Stimulated activated CD4-positive, alpha-beta T cell treated with anti-CD3 and anti-CD28 coated beads, Interleukin-12 subunit alpha, Interleukin-12 subunit beta, amount 100 ng/mL, for 48 hours (primary cell): Measurements from ENCODE around the gene COPB2.
"Not testable (repeated sequence)": the region's sequence is repeated elsewhere in the genome, so short reads cannot be mapped to it uniquely, and the experiment has no call there.

Source experiments
- DNase-seq, 3 donors: peaks; one replicate each; pipeline ENCODE4 v3.0.0-alpha.2; 2020; ENCODE audit warnings: low read depth in 2 of 3, low spot score in 1 of 3

The COPB2 gene

DNA sequence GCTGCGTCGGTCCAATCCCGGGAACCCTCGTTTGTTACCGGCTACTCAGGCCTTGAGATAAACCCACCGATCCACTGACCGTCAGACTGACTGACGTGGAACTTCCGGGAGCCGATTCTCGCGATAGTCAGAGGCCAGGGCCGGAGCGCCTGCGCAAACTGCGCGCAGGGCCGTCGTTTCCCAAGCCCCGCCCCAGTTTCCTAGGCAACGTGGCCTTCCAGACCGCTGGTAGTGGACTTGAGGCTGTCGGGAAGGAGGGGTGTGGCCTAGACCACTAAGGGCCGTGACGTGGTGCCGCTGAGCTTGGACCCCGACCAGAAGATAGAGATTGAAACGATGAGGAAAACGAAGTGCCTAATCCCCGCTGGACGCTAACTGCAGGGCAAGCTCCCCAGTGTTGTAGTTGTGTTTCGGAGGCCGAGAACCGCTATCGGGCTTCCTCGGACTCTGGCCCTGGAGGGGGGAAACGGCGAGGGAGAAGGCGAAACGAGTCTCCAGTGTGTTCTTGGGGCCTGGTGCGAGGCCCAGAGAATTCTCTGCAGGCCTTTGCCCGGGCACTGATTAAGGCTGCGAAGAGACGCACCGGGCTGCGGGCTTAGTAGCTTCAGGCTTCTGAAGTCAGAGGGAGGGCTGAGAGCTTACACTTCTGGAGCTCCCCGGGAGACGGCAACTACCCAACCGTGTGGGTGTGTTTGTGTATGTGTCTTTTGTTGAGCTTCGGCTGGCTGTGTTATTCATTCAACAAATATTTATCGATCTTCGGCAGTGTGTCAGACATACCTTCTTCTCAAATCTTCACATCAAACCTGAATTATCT, at the start of gene COPB2:
TSS of gene COPB2 (minus strand) at position 96 of the 817 bp plus-strand sequence. CDS start 97 bp downstream, outside the sequence.
- DNase-seq, result peak; percentile 92 to 98 (median 97)

DNA sequence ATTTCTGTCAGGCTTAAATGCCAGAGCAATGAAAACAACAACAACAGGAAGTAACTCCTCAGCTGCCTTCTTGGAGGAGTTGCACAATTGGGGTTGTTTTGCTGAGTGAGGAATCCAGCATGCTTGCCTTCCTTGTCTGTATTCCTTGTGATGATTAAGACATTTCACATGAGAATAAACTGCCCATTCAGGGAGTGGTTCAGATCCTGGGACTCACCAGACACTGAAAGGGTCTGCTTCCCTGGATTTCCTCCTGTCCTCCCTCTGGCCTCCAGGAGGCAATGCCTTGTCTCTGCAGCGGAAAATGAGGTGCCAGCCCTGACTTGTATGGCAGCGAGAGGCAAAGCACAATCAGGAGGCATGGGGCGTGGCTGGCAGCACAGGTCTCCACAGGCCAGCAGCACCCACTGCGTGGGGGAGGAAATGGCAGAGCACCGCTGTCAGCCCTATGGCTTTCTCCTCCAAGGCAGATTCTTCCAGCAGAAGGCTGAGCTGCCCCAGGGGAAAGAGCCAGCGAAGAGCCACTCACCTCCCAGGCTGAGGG, 45.4 kb upstream of the COPB2 start:
- no peak for DNase-seq

DNA sequence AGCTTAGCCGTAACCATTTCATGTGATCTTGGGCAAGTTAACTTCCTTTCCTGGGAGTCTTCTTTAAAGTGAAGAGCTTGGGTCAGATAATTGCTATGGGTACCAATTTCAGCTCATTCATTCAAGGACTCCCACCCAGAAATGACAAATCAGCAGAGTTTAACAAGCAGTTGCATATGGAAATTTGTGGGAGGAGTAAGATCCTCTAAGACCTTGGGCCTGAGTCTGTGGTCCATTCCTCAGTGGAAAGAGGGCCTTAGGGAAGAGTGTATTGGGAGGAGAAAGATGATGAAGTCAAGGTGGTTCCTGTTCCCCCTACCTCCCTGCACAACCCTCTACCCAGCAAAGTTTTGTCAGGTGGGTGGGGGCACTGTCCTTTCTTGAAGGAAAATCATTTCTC, 44.8 kb upstream of the COPB2 start:
- DNase-seq, result no peak

- DNase-seq, result no peak
Measured at GRCh38 chr3:139433089-139433488, 43.6 kb upstream of the COPB2 start.

DNA sequence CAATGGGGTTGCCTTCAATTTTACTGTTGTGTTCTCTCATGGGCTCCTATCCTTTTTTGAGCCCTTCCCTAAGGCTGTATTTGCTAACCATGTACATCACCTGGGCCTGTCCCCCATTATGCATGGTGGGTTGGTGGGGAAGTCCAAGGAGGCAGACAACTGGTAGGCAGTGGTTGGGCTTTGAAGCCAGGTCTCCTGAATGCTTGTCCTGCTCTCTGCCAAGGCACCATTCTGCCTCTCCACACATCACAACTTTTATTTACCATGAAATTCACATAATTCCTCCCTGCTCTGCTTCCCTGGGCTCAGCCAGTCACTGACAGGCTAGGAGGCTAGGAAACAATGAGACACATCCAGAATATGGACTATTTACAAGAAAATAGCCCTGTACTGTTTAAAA, 41.0 kb upstream of the COPB2 start:
- DNase-seq, result no peak

GRCh38 chr3:139427283-139428060, 38.0 kb upstream of the COPB2 start:
- peak in 1 of 3 donors; percentile 16 for DNase-seq

DNA sequence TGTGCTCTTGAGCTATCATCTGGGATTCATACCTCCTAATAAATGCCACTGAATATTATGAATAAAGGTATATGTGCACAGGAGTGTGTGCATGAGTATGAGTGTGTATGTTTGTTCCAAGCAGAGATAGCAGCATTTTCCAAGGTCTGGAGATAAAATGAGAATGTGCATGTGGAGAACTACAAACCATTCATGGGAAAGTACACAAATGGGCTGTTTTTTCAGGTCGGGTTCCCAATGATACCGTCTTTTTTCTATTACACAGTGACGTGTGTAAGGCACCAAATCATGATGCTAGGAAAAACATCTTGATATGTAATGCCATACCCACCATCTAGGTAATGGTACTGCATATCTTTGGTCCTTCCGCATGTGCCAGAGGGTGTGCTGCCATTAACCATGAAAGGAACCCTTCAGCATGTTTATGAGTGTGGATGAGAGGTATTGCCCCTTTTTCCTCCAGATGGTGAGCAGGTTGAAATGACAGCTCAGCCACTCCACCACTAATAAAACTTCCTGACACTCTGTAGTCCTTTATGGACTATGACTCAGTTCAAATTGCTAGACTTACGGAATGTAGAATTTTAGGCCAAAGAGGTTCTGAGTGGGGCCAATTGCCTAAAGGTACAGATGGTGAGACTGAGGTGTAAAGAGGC, 36.4 kb upstream of the COPB2 start:
- DNase-seq, result no peak

DNA sequence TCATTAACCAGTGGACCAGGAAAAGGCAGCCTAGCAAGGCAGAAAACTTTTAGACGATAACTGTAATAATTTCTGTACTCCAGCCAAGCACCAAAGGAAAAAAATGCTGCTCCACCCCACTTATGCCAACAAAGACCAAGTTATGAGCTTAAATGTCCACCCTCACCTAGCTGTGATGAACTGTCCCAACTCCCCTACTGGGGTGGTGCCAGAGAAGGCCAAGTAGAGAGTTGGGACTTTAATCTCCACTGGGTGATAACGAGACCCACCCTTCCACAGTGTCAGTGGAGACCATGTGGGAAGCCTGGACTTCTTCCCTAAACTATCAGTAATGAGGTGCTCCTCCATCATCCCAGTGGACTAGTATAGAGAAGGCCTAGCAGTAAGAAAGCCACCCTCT, 33.8 kb upstream of the COPB2 start:
- no peak for DNase-seq

DNA sequence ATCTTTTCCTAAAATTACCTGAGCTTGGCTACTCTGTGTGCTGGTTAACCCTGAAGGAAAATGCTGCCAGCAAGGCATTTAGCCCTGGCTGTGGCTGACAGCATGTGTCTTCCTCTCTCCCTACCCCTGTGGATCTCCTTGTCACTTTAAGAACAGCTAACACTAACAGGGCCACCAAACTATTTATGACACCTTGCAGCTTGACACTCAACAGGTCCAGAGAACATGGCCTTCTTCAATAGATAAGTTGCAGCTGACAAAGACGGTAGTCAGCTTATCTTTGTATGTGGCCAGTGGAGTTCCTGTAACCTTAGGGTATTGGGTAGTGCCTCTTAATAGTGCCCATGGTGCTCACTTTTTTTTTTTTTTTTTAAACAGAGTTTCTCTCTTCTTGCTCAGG, 32.0 kb upstream of the COPB2 start:
- no peak for DNase-seq

GRCh38 chr3:139421040-139421439, 31.6 kb upstream of the COPB2 start:
- DNase-seq, result no peak

DNA sequence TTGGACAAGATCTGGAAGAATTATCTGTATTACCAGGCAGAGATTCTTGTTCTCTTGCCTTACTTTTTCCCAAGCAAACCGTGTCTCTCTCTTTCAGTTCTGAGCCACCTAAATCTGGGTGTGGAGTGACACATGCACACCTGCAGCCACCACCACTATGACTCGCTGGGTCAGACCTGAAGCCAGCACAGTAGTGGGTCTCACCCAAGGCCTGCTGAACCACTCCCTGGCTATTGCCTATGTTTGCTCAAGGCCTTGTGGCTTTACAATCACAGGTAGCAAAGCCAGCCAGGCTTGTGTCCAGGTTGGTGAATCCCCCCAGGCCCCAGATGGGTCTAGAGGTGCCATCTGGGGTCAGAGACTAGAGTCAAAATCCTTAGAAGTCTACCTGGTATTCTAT, 28.7 kb upstream of the COPB2 start:
- DNase-seq, result no peak

- DNase-seq, result no peak
Measured at GRCh38 chr3:139416275-139416674, 26.8 kb upstream of the COPB2 start.

DNA sequence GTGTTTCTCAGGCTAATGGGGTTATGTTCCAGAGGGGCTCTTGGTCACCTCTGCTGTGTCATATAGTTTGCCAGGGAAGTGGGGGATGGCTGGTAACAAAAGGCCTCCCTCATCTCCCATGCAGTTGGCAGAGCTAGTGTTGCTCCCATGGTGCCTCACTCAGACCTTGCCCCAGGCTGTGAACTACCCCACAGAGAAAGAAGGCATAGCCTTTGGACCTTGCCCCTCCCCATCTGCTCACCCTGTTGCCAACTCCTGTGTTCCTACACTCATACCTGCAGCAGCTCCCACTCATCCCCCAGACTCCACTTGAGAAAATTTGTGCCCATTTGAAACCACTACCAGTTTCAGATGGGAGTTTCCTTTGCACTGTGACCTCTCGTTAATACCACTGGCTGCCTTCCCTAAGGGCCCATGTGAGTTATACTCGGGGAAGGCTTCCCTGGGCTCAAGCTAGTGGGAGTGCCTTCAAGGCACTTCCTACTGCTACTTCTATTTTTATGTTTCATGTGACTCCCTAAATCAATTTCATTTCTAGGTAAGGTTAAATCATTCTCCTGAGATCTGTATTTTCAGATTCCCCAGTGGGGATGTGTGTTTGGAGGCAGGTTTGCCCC, 25.3 kb upstream of the COPB2 start:
- DNase-seq, result no peak

DNA sequence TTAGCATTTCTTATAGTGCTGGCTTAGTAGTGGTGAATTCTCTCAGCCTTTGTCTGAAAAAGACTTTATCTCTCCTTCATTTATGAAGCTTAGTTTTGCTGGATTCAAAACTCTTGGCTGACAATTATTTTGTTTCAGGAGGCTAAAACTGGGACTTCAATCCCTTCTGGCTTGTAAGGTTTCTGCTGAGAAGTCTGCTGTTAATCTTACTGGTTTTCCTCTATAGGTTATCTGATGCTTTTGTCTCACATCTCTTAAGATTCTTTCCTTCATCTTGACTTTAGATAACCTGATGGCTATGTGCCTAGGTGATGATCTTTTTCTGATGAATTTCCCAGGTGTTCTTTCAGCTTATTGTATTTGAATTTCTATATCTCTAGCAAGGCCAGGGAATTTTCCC, 23.4 kb upstream of the COPB2 start:
- DNase-seq, result not testable (repeated sequence)

DNA sequence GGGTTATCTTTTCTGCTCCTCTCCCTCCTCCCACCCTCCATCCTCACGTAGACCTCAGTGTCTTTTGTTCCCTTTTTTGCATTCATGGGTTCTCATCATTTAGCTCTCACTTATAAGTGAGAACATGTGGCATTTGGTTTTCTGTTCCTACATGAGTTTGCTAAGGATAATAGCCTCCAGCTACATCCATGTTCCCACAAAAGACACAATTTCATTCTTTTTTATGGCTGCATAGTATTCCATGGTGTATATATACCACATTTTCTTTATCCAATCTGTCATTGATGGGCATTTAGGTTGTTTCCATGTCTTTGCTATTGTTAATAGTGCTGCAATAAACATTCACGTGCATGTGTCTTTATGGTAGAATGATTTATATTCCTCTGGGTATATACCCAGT, 11.7 kb upstream of the COPB2 start:
- DNase-seq, result not testable (repeated sequence)

- DNase-seq, result no peak
Measured at GRCh38 chr3:139396707-139397106, 7.3 kb upstream of the COPB2 start.

GRCh38 chr3:139394116-139394515, 4.7 kb upstream of the COPB2 start:
- DNase-seq, result no peak

GRCh38 chr3:139388821-139389551, 461 bp downstream of the COPB2 start:
- peak in 2 of 3 donors; percentile 11 to 12 for DNase-seq

GRCh38 chr3:139388077-139388476, 1.4 kb downstream of the COPB2 start:
- DNase-seq, result no peak

GRCh38 chr3:139382291-139382690, 7.2 kb downstream of the COPB2 start:
- DNase-seq, result not testable (repeated sequence)
